Liver (tissue), 9 donors: ENCODE measurements around the gene DNM3. TPM values are rescaled to one million over a fixed set of nuclear protein-coding genes. Genes with fewer than 3 reads are reported as not detected.

Source experiments
- DNase-seq: peaks from one replicate; pipeline ENCODE4 v3.0.0-alpha.2; 2017; ENCODE audit warnings: low spot score
- H3K27ac ChIP-seq, 2 donors: one replicate each; pipeline ENCODE4 v1.7.0; 2013; ENCODE audit warnings: inconsistent platforms in 2 of 2, low read length in 2 of 2, control low read depth in 1 of 2, low read depth in 1 of 2, mild to moderate bottlenecking in 1 of 2
- H3K27me3 ChIP-seq, 4 donors: one replicate each; pipeline versions ENCODE4 v1.6.1 to v1.7.0; 2013; ENCODE audit warnings: low read length in 3 of 4, inconsistent platforms in 1 of 4, mild to moderate bottlenecking in 1 of 4, moderate library complexity in 1 of 4; ENCODE audit not compliant: control insufficient read depth in 4 of 4, insufficient read depth in 4 of 4
- H3K36me3 ChIP-seq, 4 donors: one replicate each; pipeline versions ENCODE4 v1.6.1 to v1.7.0; 2013; ENCODE audit warnings: low read length in 3 of 4, mild to moderate bottlenecking in 3 of 4, low read depth in 1 of 4, moderate library complexity in 1 of 4; ENCODE audit not compliant: control insufficient read depth in 4 of 4, insufficient read depth in 3 of 4
- H3K4me1 ChIP-seq, 4 donors: one replicate each; pipeline versions ENCODE4 v1.6.1 to v1.7.0; 2013; ENCODE audit warnings: low read length in 3 of 4, mild to moderate bottlenecking in 3 of 4, moderate library complexity in 1 of 4; ENCODE audit not compliant: control insufficient read depth in 4 of 4, insufficient read depth in 4 of 4
- H3K4me3 ChIP-seq, 3 donors: one replicate each; pipeline versions ENCODE4 v1.6.1 to v1.7.0; 2013; ENCODE audit warnings: low read length in 3 of 3, control low read depth in 1 of 3, low read depth in 1 of 3, mild to moderate bottlenecking in 1 of 3
- H3K9ac ChIP-seq, 2 donors: one replicate each; pipeline ENCODE4 v1.7.0; 2013; ENCODE audit warnings: low read length in 2 of 2, mild to moderate bottlenecking in 2 of 2, moderate library complexity in 2 of 2, control low read depth in 1 of 2, low read depth in 1 of 2
- H3K9me3 ChIP-seq, 4 donors: one replicate each; pipeline versions ENCODE4 v1.6.1 to v1.7.0; 2013; ENCODE audit warnings: low read length in 3 of 4; ENCODE audit not compliant: control insufficient read depth in 4 of 4
- ATF3 ChIP-seq: IDR thresholded peaks from 2 replicates; pipeline ENCODE4 v1.6.1; 2016; ENCODE audit warnings: antibody characterized with exemption
- CTCF ChIP-seq: fragments of 150-350 bp; IDR thresholded peaks from 2 replicates; pipeline ENCODE4 v1.5.1; 2017; ENCODE audit warnings: improper control_type of control experiment, low read depth, low read length; ENCODE audit not compliant: missing input control
- EGR1 ChIP-seq, 2 donors: IDR thresholded peaks; 2 replicates each; pipeline ENCODE4 v1.6.1; 2016 to 2018; ENCODE audit warnings: antibody characterized with exemption in 2 of 2, low read depth in 2 of 2
- FOXA1 ChIP-seq: IDR thresholded peaks from 2 replicates; pipeline ENCODE4 v1.6.1; 2016; ENCODE audit warnings: antibody characterized with exemption
- FOXA2 ChIP-seq: IDR thresholded peaks from 2 replicates; pipeline ENCODE4 v1.6.1; 2016; ENCODE audit warnings: antibody characterized with exemption
- GABPA ChIP-seq, 2 donors: IDR thresholded peaks in 1 of 2; conservative IDR thresholded peaks in 1 of 2; 2 replicates each; pipeline ENCODE4 v1.6.1; 2016; ENCODE audit warnings: antibody characterized with exemption in 2 of 2, mild to moderate bottlenecking in 1 of 2, moderate library complexity in 1 of 2
- HNF4A ChIP-seq, 2 donors: conservative IDR thresholded peaks; 2 replicates each; pipeline ENCODE4 v1.6.1; 2016; ENCODE audit warnings: antibody characterized with exemption in 2 of 2, mild to moderate bottlenecking in 2 of 2
- HNF4G ChIP-seq: IDR thresholded peaks from 2 replicates; pipeline ENCODE4 v1.6.1; 2016; ENCODE audit warnings: antibody characterized with exemption
- JUND ChIP-seq, 2 donors: IDR thresholded peaks; 2 replicates each; pipeline ENCODE4 v1.6.1; 2016; ENCODE audit warnings: antibody characterized with exemption in 2 of 2
- MAX ChIP-seq: IDR thresholded peaks from 2 replicates; pipeline ENCODE4 v1.6.1; 2016; ENCODE audit warnings: antibody characterized with exemption
- NR2F2 ChIP-seq: IDR thresholded peaks from 2 replicates; pipeline ENCODE4 v1.6.1; 2016; ENCODE audit warnings: antibody characterized with exemption
- RAD21 ChIP-seq, 2 donors: IDR thresholded peaks; 2 replicates each; pipeline ENCODE4 v1.6.1; 2016; ENCODE audit warnings: antibody characterized with exemption in 2 of 2, mild to moderate bottlenecking in 2 of 2
- REST ChIP-seq: IDR thresholded peaks from 2 replicates; pipeline ENCODE4 v1.6.1; 2016; ENCODE audit warnings: antibody characterized with exemption, mild to moderate bottlenecking
- RXRA ChIP-seq, 2 donors: IDR thresholded peaks; 2 replicates each; pipeline ENCODE4 v1.6.1; 2017 to 2018; ENCODE audit warnings: antibody characterized with exemption in 2 of 2, mild to moderate bottlenecking in 1 of 2
- SP1 ChIP-seq: IDR thresholded peaks from 2 replicates; pipeline ENCODE4 v1.6.1; 2018; ENCODE audit warnings: antibody characterized with exemption, mild to moderate bottlenecking
- TAF1 ChIP-seq: conservative IDR thresholded peaks from 2 replicates; pipeline ENCODE4 v1.6.1; 2016; ENCODE audit warnings: antibody characterized with exemption, mild to moderate bottlenecking
- YY1 ChIP-seq: IDR thresholded peaks from 2 replicates; pipeline ENCODE4 v1.6.1; 2016; ENCODE audit warnings: antibody characterized with exemption, mild to moderate bottlenecking
- ZBTB33 ChIP-seq: IDR thresholded peaks from 2 replicates; pipeline ENCODE4 v1.6.1; 2016; ENCODE audit warnings: antibody characterized with exemption
- WGBS: extraction: QIAGEN DNeasy Blood & Tissue Kit; methylation state at CpG from one replicate; pipeline ENCODE4 v1.1.7; 2013; 5-methylcytosine and 5-hydroxymethylcytosine counted together
- polyA plus RNA-seq, 2 donors: library from polyadenylated mRNA; stranded (reverse) in 1 of 2; unstranded in 1 of 2; fragments of 200-250 nt in 1 of 2; fragments of >200 nt in 1 of 2; fragmentation: Nextera tagmentation in 1 of 2; extraction: Ambion mirVana in 1 of 2; gene quantifications; one replicate each; pipeline versions ENCODE4 v1.2.1 to v1.2.3, GENCODE V29; 2013 to 2015
- total RNA-seq, 2 donors: library from RNA; depleted of rRNA; stranded (reverse); fragments of >200 nt; gene quantifications; one replicate each; pipeline ENCODE4 v1.2.3, GENCODE V29; 2014
- donor health status: healthy.
- donor health status: healthy.
- donor health status: healthy.
- donor health status: healthy.
- donor health status: healthy.

DNM3 gene
- total and polyA plus RNA-seq, 4 donors, result 0.08 to 3.2 (median 1.0) TPM

- no peak overlapping the region for H3K27ac ChIP-seq
- H3K9me3 ChIP-seq, result no peaks in the 10 kb centered on the region
- no peaks in the 10 kb centered on the region for H3K27me3 ChIP-seq
- DNase-seq, result no peak
- H3K9ac ChIP-seq, result no peak overlapping the region
- H3K36me3 ChIP-seq, result no peaks in the 10 kb centered on the region
- H3K4me3 ChIP-seq, result no peak overlapping the region
- no peaks in the 10 kb centered on the region for H3K4me1 ChIP-seq
- TF ChIP-seq TAF1, result no peak
- TF ChIP-seq FOXA1, result no peak
- TF ChIP-seq EGR1 (IDR thresholded peaks at IDR 0.05; ENCODE audit: low read depth in 2 of 2), result no peak
- TF ChIP-seq YY1, result no peak
- TF ChIP-seq HNF4G, result no peak
- TF ChIP-seq RXRA (IDR thresholded peaks at IDR 0.05), result no peak
- no peak for TF ChIP-seq NR2F2
- TF ChIP-seq MAX, result no peak
- TF ChIP-seq ATF3, result no peak
- no peak for TF ChIP-seq GABPA (IDR thresholded peaks at IDR 0.05 in 1 of 2, conservative IDR thresholded peaks at IDR 0.05 in 1 of 2)
- TF ChIP-seq CTCF, result no peak
- TF ChIP-seq JUND (IDR thresholded peaks at IDR 0.05), result no peak
- no peak for TF ChIP-seq RAD21 (IDR thresholded peaks at IDR 0.05)
- no peak for TF ChIP-seq ZBTB33
- WGBS, result 80% methylated on average over 2 of the region's 2 CpGs
Observed at GRCh38 chr1:172293429-172293828, 452.1 kb downstream of the DNM3 start.

GRCh38 chr1:172298141-172298540 lies 456.8 kb downstream of the DNM3 start:
- Histone ChIP-seq H3K27ac (no peak overlapping the region), H3K9me3 (peaks cover 0 to 6% (median 3%) of the 10 kb centered on the region in 4 donors), H3K4me3 (no peak overlapping the region), H3K9ac (no peak overlapping the region), H3K27me3 (no peaks in the 10 kb centered on the region), H3K4me1 (no peaks in the 10 kb centered on the region), H3K36me3 (no peaks in the 10 kb centered on the region)
- no peak for DNase-seq
- WGBS, result 81% methylated on average over 3 of the region's 3 CpGs
- no peak for TF ChIP-seq HNF4G
- no peak for TF ChIP-seq FOXA2
- no peak for TF ChIP-seq RAD21 (IDR thresholded peaks at IDR 0.05)
- no peak for TF ChIP-seq HNF4A (conservative IDR thresholded peaks at IDR 0.05)
- no peak for TF ChIP-seq ZBTB33
- no peak for TF ChIP-seq YY1
- TF ChIP-seq RXRA (IDR thresholded peaks at IDR 0.05), result no peak
- no peak for TF ChIP-seq SP1
- TF ChIP-seq CTCF, result no peak
- no peak for TF ChIP-seq JUND (IDR thresholded peaks at IDR 0.05)
- TF ChIP-seq GABPA (IDR thresholded peaks at IDR 0.05 in 1 of 2, conservative IDR thresholded peaks at IDR 0.05 in 1 of 2), result no peak
- TF ChIP-seq EGR1 (IDR thresholded peaks at IDR 0.05; ENCODE audit: low read depth in 2 of 2), result no peak
- no peak for TF ChIP-seq TAF1
- no peak for TF ChIP-seq MAX
- no peak for TF ChIP-seq ATF3
- TF ChIP-seq FOXA1, result no peak
- TF ChIP-seq NR2F2, result no peak
- no peak for TF ChIP-seq REST
